ENCODE results near the gene ZNF346. TPM values are rescaled to one million over a fixed set of nuclear protein-coding genes. Genes with fewer than 3 reads are reported as not detected.

Gene ZNF346
- total RNA-seq, 1 experiment from 2014 or later = 32.5 TPM

DNA sequence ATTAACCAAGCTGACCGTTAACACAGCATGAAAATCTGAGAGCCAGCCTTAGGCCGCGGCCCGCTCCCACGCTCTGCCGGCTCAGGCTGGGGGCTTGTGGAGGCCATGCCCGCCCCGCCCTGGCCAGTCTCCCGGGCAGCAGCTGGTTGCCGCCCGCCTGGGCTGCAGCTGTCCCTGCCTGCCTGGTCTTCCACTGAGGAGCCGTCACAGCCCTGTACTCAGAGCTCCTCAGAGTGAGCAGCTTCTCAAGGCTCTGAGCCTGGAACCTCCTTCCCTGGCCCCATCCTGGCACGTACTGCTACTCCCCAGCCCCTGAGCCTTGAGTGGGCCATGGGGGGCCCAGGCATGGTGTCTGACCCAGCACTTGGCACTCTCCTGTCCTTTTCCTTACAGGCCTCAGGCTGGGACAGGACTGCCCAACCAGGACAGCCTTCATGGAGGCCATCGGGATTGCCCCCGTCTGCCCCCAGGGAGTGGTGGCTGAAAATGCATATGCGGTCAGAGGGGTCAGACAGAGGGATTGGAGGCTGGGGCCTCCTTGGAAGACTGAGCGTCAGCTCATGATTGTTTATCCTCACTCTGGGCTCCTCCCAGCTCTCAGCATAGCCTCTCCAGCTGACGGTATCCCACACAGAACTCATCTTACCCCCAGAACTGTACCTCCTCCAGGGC, 76.1 kb downstream of the ZNF346 start:
- CTCF ChIA-PET = interaction anchor here (0.6 to 1.7 kb wide), 6 partner anchors 12 to 440 kb away, joined by 3 to 12 read pairs (median 6); partner anchors contain the start of gene FGFR4
- Mint-ChIP-seq H3K27ac (ENCODE audit: low read depth, unreplicated experiment) (no peak overlapping the region), H3K4me1 (ENCODE audit: insufficient read depth, unreplicated experiment) (peaks cover 11% of the 10 kb centered on the region), H3K4me3 (ENCODE audit: unreplicated experiment) (no peak overlapping the region), H3K27me3 (ENCODE audit: insufficient read depth, unreplicated experiment) (peaks cover 23% of the 10 kb centered on the region), H3K36me3 (ENCODE audit: insufficient read depth, unreplicated experiment) (no peaks in the 10 kb centered on the region), H3K9me3 (ENCODE audit: unreplicated experiment) (no peaks in the 10 kb centered on the region)
- no TSS peak for BruUV-seq (replicated peaks)
- TF ChIP-seq, protein P1, sequence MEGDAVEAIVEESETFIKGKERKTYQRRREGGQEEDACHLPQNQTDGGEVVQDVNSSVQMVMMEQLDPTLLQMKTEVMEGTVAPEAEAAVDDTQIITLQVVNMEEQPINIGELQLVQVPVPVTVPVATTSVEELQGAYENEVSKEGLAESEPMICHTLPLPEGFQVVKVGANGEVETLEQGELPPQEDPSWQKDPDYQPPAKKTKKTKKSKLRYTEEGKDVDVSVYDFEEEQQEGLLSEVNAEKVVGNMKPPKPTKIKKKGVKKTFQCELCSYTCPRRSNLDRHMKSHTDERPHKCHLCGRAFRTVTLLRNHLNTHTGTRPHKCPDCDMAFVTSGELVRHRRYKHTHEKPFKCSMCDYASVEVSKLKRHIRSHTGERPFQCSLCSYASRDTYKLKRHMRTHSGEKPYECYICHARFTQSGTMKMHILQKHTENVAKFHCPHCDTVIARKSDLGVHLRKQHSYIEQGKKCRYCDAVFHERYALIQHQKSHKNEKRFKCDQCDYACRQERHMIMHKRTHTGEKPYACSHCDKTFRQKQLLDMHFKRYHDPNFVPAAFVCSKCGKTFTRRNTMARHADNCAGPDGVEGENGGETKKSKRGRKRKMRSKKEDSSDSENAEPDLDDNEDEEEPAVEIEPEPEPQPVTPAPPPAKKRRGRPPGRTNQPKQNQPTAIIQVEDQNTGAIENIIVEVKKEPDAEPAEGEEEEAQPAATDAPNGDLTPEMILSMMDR (IDR thresholded peaks at IDR 0.05; ENCODE audit: unreplicated experiment) = no peak
- intact Hi-C loops (cut with micrococcal nuclease) = no loop called here
- DNase-seq (ENCODE audit: unreplicated experiment) = no peak
- POLR2A ChIA-PET = interaction anchor here (0.5 kb wide), 1 partner anchor 117 kb away, joined by 4 read pairs; no protein-coding TSS in a partner anchor

DNA sequence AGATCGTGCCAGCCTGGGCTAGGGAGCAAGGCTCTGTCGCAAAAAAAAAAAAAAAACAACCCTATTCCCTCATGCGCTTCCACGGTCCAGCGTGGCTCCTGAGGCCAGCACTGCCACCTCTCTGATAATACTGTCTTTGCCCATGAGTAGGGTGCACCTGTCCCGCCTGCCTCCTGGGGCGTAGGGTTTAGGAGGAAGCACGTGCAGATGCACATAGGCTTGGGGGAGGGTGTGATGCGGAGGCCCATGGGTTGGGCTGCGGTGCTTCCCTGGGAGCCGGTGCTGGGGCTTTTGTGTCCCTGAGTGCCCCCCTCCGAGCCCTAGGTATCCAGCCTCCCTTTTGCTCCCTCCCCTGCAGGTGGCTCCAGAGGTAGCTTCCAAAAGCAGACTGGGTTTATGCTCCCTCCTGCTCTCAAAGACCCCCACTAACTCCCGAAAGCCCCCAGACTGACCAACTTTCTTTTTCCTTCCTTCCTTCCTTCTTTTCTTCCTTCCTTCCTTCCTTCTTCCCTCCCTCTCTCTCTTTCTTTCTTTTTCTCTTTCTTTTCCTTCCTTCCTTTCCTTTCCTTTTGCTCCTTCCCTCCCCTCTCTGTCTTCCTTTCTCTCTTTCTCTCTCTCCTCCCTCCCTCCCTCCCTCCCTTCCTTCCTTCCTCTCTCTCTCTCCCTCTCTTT, 77.1 kb downstream of the ZNF346 start:
- CTCF ChIA-PET = interaction anchor here (0.7 to 1.6 kb wide), 5 partner anchors 11 to 290 kb away, joined by 3 to 12 read pairs (median 3); partner anchors contain the start of gene FGFR4
- TF ChIP-seq, protein P1 (IDR thresholded peaks at IDR 0.05; ENCODE audit: unreplicated experiment) = no peak
- Mint-ChIP-seq H3K4me3 (ENCODE audit: unreplicated experiment) (no peak overlapping the region), H3K36me3 (ENCODE audit: insufficient read depth, unreplicated experiment) (no peaks in the 10 kb centered on the region), H3K27ac (ENCODE audit: low read depth, unreplicated experiment) (no peak overlapping the region), H3K4me1 (ENCODE audit: insufficient read depth, unreplicated experiment) (peaks cover 6% of the 10 kb centered on the region), H3K27me3 (ENCODE audit: insufficient read depth, unreplicated experiment) (peaks cover 23% of the 10 kb centered on the region), H3K9me3 (ENCODE audit: unreplicated experiment) (no peaks in the 10 kb centered on the region)
- POLR2A ChIA-PET = interaction anchor here (0.5 kb wide), 1 partner anchor 118 kb away, joined by 4 read pairs; no protein-coding TSS in a partner anchor
- no peak for DNase-seq (ENCODE audit: unreplicated experiment)
- BruUV-seq (replicated peaks) = no TSS peak
- intact Hi-C loops (cut with micrococcal nuclease) = no loop called here

DNA sequence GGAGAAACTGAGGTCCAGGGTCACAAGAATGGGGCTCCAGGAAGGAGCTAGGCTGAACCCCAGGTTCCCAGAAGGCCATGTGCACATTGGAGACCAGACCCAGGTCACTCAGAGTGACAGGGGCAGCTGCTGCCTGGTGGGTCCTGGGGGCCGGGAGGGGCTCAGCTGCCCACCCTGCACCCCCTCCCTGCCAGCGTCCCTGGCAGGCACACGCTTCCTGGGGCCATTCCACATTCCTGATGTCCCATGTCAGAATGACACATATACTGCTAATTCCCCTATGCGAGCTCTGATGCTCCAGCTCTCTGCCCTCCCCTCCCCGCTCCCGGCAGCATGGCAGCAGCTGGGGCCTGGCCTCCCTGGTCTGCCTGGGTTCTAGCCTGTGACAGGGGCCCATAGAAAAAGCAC, 78.2 kb downstream of the ZNF346 start:
- POLR2A ChIA-PET = interaction anchor here (0.6 kb wide), 1 partner anchor 8 kb away, joined by 3 read pairs; no protein-coding TSS in a partner anchor
- H3K27me3 Mint-ChIP-seq (ENCODE audit: insufficient read depth, unreplicated experiment) = peaks cover 23% of the 10 kb centered on the region

More for the DNA sequence above, 78.2 kb downstream of the ZNF346 start:
- H3K36me3 Mint-ChIP-seq (ENCODE audit: insufficient read depth, unreplicated experiment) = no peaks in the 10 kb centered on the region
- no peaks in the 10 kb centered on the region for H3K9me3 Mint-ChIP-seq (ENCODE audit: unreplicated experiment)
- H3K4me3 Mint-ChIP-seq (ENCODE audit: unreplicated experiment) = no peak overlapping the region
- no peaks in the 10 kb centered on the region for H3K4me1 Mint-ChIP-seq (ENCODE audit: insufficient read depth, unreplicated experiment)
- CTCF ChIA-PET = interaction anchor here (0.6 to 2.8 kb wide), 5 partner anchors 10 to 176 kb away, joined by 3 to 11 read pairs (median 4); partner anchors contain the start of gene FGFR4
- no peak overlapping the region for H3K27ac Mint-ChIP-seq (ENCODE audit: low read depth, unreplicated experiment)
- BruUV-seq (replicated peaks) = no TSS peak
- DNase-seq (ENCODE audit: unreplicated experiment) = no peak
- intact Hi-C loops (cut with micrococcal nuclease) = no loop called here
- TF ChIP-seq, protein P1 (IDR thresholded peaks at IDR 0.05; ENCODE audit: unreplicated experiment) = no peak
